H54 (cell line): ENCODE results near the gene BCAR3.
"Not testable (repeated sequence)": the region's sequence is repeated elsewhere in the genome, so short reads cannot be mapped to it uniquely, and the experiment has no call there.

Source experiments
- DNase-seq: peaks from one replicate; pipeline ENCODE4 v3.0.0; 2011; ENCODE audit warnings: low spot score, mixed read lengths; ENCODE audit not compliant: insufficient read length
- FAIRE-seq: peaks from 3 replicates; lab custom pipeline; 2011; peaks lifted over from hg19 to GRCh38; lab: Jason Lieb, UNC
- POLR2A ChIP-seq: IDR thresholded peaks from 2 replicates; pipeline ENCODE4 v1.6.1; 2011; ENCODE audit warnings: low read depth, mild to moderate bottlenecking, low read length

Gene BCAR3

DNA sequence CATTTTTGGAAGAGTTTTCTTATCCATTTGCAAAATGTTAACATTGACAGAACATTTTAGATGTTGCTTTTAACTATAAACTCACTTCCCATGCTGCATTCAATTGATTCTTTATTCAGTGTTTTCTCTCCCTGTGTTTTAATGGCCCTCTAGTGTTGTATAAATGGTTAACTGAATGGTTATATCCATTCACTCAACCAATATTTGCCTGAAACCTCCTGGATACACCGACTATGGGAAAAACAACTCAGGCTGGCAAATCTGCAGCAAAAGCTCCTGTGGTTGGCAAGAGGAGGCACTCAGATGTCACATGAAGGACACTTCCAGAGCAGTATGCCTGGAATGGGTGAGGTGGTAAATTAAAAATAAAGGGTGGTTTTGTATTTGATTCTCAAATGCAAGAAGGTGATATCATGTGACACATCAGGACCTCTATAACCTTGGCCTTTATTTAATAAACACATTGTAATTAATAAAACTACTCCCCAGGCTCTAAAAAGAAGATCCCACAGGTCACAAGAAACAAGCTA, 107.6 kb downstream of the BCAR3 start:
- no peak for DNase-seq
- no peak for TF ChIP-seq POLR2A
- no peak for FAIRE-seq

DNA sequence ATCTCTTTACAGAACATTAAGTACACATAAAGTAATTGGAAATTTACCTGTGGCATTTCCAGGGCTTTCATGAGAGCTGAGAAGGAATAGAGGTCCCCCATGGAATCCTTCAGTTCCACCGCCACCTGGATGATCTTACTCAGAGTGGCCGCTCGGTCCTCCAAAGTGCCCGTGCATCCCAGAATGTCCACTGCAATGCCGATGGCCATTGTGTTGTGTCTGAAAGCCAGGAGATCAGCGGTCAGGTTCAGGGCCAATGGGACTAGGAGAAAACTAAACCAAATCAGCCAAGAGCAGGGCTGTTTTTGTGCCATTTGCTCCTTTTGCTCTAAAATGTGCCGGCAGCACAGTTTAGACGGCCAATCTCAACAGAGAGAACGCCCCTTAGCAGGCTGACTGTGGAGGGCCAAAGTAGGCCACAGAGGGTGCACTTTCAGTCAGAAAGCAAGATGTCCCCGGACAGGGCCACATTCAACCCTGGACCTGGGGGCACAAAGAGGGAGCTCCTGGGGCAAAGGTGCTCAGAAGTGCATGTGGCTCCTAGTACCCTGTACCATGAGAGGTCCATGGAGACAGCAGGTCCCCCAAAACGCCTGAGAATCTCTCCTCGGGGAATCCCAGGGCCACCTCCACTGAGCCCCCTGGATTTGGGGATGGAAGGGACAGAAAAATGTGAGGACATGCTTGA, 109.9 kb downstream of the BCAR3 start:
- DNase-seq: no peak
- FAIRE-seq: no peak
- no peak for TF ChIP-seq POLR2A

DNA sequence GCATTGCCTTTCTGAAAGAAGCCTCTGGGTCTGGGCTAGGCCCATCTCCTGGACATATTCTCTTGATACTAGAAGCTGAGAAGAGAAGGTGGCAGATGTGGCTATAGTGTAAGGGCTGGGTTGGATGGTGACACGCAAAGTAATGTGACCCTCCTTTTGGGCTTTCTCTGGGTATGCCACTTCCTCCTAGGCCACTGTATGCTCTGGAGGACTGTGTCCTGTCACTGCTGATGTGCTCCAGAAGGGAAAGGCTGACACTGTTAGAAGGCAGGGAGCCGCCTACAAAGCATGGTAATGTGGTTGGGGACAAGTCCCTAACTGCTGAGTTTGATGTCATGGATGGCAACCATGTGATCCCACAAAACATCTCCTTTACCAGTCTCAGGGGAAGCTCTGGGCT, 112.1 kb downstream of the BCAR3 start:
- FAIRE-seq: no peak
- TF ChIP-seq POLR2A: no peak
- no peak for DNase-seq

DNA sequence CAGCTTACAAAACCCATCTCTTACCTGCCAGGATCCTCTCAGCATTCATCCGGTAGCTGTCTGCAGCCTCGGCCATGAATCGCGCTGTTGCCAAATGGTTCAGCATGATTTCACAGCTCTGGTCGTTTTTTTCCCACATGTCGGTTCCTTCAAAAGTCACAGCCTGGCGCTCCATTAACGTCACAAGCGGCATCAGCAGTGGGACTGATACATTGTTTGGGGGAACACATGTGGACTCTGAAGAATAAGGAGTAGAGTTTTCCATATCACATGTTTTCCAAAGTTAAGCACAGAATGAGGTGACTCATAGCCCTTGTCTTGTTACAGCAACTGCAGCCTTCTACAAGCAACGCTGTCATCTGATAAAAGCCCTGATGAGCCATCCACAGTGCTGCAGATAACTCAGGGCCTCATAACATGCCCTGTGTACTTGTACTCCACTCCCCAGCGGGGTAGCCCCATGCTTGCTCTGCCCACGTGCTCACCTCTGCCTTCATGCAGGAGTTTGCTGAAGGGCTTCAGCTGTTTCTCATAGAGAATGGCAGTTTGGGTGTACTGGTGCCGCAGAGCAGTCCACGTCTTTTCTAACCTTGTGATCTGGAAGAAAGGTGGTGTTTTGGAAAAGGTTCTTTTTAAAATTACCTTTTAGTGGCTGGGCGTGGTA, 114.2 kb downstream of the BCAR3 start:
- FAIRE-seq (peak; percentile 52), DNase-seq (peak; percentile 44)
- no peak for TF ChIP-seq POLR2A

DNA sequence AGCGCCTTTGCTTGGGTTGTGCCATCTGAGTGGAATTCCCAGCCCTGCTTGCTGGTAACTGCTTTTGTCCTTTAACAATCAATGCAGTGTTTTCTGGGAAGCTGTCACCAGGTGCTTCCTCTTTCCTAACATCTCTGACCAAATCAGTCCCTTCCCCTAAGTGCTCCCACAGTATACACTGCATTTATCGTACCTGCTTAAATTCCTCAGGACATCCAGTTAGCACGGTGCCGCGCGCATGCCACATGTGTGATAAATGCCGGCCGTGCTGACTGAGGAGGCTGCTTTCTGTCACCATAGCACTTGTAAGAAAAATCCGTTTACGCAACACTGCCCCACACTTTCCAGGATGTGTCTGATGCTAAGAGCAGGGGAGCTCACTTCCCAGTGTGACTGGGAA, 115.4 kb downstream of the BCAR3 start:
- no peak for TF ChIP-seq POLR2A
- no peak for DNase-seq
- no peak for FAIRE-seq

DNA sequence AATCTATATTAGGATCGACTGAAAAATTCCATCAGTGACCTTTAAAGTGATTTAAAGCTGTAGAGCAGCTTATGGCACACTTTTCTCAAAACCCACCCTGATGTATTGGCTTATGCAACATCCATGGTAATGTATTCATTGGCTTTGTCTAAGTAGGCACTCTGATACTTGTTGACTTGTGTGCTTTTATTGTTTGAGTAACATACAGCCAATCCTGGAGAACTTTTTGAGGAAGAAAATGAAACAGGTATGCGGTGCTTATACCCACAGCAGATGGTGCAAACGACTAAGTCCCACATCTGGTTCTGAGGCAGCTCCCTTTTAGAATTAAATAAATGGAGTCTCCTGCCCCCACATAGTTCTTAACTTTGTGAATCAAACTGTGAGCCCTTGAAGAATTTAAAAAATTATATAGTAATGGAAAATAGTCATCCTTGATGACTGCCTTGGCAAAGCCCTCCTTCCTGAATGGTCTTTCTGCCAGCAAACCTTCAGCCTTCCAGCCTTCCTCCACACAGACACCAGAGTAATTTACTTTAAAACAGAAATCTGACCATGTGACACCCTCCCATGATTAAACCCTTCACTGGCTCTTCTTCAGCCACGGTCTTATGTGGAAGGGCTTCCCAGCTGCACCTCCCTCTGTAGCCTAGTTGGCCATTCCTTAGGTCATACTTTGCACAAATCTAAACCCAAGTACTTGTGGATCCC, 116.0 kb downstream of the BCAR3 start:
- no peak for TF ChIP-seq POLR2A
- DNase-seq (no peak), FAIRE-seq (no peak)

DNA sequence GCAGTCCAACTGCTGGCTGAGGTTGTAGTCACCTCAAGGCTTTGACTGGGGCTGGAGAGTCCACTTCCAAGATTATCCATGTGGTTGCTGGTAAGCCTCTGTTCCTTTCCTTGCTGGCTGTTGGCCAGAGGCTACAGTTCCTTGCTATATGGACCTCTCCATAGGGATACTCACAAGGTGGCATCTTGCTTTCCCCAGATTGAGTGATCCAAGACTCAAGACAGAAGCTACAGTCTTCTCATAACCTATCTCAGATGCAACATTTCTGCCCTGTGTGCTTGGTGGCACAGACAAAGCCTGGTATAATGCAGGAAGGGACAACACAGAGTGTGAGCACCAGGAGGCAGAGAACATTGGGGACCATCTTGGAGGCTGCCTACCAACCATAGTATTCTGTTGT, 121.9 kb downstream of the BCAR3 start:
- FAIRE-seq: peak; percentile 53
- TF ChIP-seq POLR2A: no peak
- no peak for DNase-seq

DNA sequence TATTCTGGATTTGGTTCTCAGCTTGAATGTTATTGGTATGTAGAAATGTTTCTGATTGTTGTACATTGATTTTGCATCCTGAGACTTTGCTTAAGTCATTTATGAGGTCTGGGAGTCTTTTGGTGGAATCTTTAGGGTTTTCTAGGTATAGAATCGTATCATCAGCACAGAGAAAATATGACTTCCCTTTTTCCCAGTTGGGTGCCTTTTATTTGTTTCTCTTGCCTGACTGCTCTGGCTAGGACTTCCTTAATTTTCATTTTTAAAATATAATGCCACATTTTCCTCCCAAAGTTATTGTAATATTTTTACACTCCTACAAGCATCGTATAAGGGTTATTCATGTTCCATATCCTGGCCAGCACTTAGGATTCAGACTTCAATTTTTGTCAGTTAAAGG, 122.6 kb downstream of the BCAR3 start:
- FAIRE-seq (no peak), DNase-seq (no peak)
- TF ChIP-seq POLR2A: no peak

DNA sequence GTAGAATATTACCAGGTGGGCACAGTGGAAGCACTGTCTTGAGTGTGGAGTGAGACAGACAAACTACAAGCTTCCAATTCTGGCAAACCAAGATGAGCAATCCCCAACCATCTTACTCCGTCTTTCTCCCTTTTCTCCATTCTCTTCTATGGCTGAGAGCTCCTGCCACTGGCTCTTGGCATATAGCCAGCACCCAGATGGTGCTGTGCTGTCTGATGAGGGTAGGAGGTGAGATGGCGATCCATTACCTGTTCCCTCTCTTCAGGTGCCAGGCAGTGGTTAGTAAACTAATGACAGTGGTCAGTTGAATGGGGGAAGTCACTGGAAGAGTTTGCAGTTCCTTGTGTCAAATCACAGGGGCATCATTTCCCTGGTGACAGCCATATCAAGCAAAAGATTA, 125.3 kb downstream of the BCAR3 start:
- no peak for DNase-seq

DNA sequence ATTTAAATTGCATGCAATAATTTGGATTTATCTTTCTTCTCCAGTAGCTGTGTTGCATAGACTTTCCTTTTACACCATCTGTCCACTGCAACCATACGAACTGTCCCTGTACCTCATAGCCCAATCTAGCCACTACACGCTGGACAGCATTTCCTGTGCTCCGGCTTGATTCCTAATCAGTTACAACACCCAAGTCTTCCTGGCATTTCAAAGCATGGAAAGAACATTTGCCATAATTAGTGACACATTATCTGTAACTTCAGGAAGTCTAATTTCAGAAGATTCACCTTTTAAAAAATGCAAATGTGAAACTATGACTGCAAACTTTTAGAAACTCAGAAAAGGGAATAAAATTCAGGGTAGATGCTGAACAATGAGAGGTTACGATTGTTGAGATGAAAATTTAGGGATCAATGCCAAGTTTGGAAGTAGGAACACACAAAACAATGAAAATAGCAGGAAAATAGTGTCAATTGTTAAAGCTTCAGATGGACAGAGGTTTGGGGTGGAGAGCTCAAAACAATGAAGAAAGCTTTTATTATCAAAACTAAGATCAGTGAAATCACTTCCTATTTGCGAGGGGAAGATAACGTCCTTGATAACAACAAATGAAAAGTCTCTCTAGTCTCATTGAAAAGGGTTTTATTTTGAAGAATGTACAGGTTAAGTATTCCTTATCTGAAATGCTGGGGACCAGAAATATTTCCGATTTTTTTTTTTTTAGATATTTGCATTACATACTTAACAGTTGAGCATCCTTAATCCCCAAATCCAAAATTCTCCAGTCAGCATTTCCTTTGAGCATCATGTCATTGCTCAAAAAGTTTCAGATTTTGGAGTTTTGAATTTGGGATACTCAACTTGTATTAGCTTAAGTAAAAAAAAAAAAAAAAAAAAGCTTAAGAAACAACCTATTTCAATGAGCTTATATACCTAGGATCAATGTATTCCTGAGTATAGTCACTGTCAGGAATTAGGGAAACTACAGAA, 126.5 kb downstream of the BCAR3 start:
- FAIRE-seq (peak; percentile 64), DNase-seq (no peak)

More for the DNA sequence above, 125.3 kb downstream of the BCAR3 start:
- FAIRE-seq: peak; percentile 60
- no peak for TF ChIP-seq POLR2A

DNA sequence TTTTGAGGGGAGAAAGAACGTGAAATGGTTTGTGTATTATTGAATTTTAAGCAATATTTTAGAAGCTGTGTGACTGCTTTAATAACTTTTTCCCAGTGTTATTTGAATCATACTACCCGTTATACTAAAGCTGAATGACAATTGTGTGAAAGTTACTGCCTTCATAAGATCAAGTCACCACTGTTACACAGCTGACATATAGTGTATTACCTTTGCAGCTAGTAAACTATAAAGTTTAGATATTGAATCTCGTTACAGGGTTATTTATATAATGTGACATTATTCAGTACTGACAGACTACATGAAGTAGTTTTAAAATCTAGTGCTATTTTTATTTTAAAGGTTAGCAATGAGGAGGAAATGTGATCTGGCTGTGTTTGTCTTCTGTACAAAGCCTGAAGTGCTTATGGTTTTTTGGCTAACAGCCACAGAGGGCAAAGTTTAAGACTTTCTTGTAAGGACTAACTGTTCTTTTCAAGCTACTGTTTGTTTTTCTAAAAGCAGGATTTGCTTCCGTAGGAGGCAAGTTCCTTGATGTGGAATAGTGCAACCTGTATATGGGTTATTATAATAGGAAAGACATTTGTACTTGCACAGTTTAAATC, 127.6 kb downstream of the BCAR3 start:
- peak; percentile 83 for FAIRE-seq
- DNase-seq: not testable (repeated sequence)

More for the DNA sequence above, 126.5 kb downstream of the BCAR3 start:
- no peak for TF ChIP-seq POLR2A

DNA sequence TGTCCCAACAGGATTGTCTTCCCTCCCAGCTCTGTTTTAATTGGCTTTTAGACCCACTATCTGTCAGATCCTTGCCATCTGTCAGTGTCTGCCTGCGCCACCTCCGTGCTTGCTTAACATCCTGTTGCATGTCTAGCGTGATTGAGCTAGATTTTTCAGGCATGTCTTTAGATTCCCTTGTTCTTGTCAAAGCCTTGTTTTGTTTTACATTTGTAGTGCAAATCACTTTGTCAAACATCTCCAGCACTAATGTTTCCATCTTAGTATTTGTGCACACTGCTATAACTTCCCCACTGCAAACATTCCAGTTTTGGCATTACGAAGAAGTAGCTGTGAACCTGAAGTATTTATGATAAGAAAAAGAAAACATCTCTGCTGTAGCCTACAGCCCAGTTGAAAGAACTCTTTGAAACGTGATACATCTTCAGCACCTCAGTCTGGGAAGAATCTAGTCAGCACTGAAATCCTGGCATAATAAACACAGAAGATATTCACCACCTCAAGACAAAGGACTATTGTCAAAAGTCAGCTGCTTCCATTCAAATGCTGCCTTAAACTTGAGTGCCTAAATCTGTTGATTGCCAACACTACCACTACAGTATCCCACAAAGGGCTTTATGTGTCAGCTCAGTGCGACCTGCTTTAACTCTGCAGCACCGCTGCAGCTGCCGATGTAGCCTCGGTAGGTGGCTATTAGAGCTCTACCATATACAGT, 128.7 kb downstream of the BCAR3 start:
- no peak for TF ChIP-seq POLR2A
- peak; percentile 82 for FAIRE-seq
- no peak for DNase-seq

DNA sequence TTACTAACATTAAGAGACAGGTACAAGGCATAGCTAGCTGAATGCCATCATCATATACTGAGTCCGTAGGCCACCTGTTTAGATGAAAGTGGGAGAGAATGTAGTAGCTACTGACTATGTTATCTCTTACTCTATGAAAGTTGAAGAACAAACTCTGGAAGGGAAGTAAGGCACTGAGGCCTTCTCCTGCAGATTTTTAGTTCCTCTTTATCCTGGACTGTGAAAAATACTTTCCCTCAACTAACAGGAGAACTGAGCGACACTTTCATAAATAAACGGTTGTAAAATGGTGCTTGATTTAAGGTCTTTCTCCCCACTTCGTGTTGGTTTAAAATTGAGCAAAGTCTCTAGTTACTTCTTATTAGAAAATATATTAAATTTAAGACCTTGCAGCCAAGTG, 131.8 kb downstream of the BCAR3 start:
- no peak for TF ChIP-seq POLR2A
- FAIRE-seq (no peak), DNase-seq (no peak)
